Omental fat pad (tissue), 4 donors: ENCODE results near the gene RYR2. TPM values are rescaled to one million over a fixed set of nuclear protein-coding genes. Genes with fewer than 3 reads are reported as not detected.
"Not testable (repeated sequence)": the region's sequence is repeated elsewhere in the genome, so short reads cannot be mapped to it uniquely, and the experiment has no call there.

Experiments used
- ATAC-seq: fragments of 150-250 bp; one replicate; pipeline ENCODE4 v1.9.1; 2016; ENCODE audit warnings: mild to moderate bottlenecking, moderate library complexity; ENCODE audit not compliant: low FRiP score
- DNase-seq: peaks from one replicate; pipeline ENCODE4 v3.0.0-alpha.2; 2019; ENCODE audit warnings: low spot score
- total RNA-seq, 4 donors: library from RNA; depleted of rRNA; stranded (reverse); fragments of >200 nt; gene quantifications; one replicate each; pipeline ENCODE4 v1.1.0, GENCODE V29; 2016
- TF ChIP-seq, protein P1 (sequence below), 3 donors: fragments of 450-650 bp; IDR thresholded peaks; one replicate each; pipeline ENCODE4 v1.5.1; 2016 to 2017; ENCODE audit warnings: antibody characterized with exemption in 3 of 3, mild to moderate bottlenecking in 3 of 3, moderate library complexity in 2 of 3

The RYR2 gene
- total RNA-seq, 4 donors from 2014 or later: 0.19 to 2.4 (median 1.2) TPM

DNA sequence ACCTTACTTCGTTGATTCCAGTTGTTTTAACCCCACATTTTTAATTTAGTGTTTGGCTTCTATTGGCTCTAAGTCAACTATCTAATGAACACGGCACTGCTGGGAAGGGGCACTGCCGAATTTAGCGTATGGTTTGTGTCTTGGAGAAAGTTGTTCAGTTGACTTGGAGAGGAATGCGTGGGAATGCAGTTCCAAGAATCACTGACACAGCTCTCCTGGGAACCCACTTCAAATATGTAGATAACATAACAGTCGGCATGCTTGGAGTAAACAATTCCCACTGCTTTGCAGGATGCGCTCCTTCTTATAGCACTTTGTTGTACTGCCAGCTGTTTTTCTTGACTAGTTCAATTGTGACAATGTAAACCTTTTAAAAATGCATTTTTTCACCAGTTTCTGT, 104.3 kb downstream of the RYR2 start:
- ATAC-seq: peak; percentile 75
- no peak for DNase-seq
- TF ChIP-seq, protein P1, sequence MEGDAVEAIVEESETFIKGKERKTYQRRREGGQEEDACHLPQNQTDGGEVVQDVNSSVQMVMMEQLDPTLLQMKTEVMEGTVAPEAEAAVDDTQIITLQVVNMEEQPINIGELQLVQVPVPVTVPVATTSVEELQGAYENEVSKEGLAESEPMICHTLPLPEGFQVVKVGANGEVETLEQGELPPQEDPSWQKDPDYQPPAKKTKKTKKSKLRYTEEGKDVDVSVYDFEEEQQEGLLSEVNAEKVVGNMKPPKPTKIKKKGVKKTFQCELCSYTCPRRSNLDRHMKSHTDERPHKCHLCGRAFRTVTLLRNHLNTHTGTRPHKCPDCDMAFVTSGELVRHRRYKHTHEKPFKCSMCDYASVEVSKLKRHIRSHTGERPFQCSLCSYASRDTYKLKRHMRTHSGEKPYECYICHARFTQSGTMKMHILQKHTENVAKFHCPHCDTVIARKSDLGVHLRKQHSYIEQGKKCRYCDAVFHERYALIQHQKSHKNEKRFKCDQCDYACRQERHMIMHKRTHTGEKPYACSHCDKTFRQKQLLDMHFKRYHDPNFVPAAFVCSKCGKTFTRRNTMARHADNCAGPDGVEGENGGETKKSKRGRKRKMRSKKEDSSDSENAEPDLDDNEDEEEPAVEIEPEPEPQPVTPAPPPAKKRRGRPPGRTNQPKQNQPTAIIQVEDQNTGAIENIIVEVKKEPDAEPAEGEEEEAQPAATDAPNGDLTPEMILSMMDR (IDR thresholded peaks at IDR 0.05): no peak

DNA sequence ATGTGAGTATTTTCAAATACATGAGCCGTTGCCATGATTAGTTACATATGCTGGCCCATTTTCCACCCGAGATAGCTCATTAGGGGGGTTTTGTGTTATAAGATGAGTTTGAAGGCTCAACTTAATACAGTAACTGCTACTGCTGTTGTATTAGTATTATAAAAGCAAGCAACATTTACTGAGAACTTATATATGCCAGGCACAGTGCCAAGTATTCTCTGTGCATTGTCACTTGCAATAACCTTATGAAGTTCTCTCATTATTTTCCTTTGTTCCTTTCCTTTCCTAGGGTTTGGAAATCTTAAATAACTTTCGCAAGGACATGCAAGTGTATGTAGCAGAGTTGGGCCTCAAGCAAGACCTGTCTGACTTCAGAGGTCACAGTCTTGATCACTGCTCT, 107.9 kb downstream of the RYR2 start:
- TF ChIP-seq, protein P1 (IDR thresholded peaks at IDR 0.05): no peak
- DNase-seq (no peak), ATAC-seq (no peak)

DNA sequence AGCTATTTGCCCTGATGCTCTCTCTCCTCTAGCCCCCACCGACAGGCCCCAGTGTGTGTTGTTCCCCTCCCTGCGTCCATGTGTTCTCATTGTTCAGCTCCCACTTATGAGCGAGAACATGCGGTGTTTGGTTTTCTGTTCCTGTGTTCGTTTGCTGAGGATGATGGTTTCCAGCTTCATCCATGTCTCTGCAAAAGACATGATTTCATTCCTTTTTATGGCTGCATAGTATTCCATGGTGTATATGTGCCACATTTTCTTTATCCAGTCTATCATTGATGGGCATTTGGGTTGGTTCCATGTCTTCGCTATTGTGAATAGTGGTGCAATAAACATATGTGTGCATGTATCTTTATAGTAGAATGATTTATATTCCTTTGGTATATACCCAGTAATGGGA, 110.0 kb downstream of the RYR2 start:
- not testable (repeated sequence) for ATAC-seq

DNA sequence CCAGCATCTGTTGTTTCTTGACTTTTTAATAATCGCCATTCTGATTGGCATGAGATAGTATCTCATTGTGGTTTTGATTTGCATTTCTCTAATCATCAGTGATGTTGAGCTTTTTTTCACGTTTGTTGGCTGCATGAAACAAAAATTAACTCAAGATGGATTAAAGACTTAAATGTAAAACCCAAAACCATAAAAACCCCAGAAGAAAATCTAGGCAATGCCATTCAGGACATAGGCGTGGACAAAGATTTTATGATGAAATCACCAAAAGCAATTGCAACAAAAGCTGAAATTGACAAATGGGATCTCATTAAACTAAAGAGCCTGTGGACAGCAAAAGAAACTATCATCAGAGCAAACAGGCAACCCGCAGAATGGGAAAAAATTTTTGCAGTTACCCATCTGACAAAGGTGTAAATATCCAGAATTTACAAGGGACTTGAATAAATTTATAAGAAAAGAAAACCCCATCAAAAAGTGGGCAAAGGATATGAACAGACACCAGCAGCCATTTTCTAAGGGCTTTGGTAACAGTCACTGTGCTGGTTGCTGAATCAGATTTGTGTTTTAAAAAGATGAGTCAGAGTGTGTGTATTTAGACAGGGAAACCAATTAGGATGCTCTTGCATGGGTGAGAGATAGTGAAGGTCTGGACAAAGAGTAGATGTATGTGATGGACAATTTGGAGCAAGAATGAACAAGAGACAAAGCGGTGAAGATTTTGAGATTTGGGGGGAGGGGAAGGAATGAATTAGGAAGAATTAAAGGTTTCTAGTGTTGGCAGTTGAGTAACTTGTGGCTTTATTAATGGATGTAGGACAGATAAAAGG, 110.7 kb downstream of the RYR2 start:
- TF ChIP-seq, protein P1 (IDR thresholded peaks at IDR 0.05): no peak

More for the DNA sequence above, 110.0 kb downstream of the RYR2 start:
- DNase-seq: not testable (repeated sequence)

DNA sequence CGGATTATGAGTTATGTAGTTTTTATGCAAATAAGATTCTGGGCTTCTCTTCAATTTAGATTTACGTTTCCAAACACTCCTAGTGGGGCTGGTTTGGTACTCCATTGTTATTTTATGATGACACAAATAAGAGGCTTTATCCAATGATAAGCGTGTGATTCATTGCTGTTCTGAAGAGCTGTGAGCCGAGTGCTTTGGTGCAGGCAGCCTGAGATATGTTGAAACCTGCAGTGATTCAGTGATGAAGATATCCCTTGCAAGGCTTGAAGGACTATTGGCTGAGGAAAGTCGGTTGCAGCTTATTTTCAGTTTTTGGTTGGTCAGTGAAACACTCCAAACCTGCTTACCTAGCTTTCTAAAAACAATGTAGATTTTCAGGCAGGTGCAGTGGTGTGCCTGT, 112.2 kb downstream of the RYR2 start:
- TF ChIP-seq, protein P1 (IDR thresholded peaks at IDR 0.05): no peak
- ATAC-seq (peak; percentile 95), DNase-seq (no peak)

More for the DNA sequence above, 110.7 kb downstream of the RYR2 start:
- DNase-seq (no peak), ATAC-seq (no peak)

DNA sequence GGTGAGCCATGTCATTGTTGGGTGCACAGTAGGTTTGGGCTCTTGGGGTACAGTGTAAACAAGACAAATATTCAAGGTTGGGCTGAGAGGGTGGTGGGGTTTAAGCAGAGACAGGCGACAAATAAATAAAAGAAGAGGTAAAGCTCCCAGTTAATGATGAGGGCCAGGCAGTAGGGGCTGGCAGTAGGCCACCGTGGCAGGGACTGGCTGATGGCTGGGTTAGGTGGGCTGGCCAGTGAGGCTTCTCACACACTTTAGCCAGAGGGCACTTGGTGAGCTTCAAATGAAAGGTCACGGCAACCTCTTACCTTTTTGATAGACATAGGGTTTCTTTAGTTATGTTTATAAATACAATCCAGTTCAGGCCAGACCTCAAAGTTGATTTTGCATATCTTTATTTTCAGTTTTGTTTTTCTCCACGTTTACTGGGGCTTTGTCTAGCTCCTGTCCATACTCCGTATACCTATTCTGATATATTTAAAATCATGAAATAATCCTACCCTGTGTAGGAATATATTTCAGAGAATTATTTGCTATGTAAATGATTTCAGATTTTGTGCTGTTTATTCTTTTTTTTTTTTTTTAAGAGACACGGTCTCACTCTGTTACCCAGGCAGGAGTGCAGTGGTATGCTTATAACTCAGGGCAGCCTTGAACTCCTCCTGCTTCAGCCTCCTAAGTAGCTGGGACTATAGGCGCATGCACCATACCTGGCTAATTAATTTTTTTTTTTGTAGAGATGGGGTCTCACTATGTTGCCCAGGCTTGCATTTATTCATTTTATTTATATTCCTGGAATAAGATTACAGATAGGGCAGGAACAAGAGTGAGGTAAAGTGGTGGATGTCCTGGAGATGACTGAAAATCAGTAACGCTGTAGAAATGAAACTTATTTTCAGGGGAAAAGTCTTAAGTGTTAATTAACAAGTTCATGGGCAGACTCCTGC, 122.7 kb downstream of the RYR2 start:
- TF ChIP-seq, protein P1 (IDR thresholded peaks at IDR 0.05): no peak
- no peak for DNase-seq
- no peak for ATAC-seq

DNA sequence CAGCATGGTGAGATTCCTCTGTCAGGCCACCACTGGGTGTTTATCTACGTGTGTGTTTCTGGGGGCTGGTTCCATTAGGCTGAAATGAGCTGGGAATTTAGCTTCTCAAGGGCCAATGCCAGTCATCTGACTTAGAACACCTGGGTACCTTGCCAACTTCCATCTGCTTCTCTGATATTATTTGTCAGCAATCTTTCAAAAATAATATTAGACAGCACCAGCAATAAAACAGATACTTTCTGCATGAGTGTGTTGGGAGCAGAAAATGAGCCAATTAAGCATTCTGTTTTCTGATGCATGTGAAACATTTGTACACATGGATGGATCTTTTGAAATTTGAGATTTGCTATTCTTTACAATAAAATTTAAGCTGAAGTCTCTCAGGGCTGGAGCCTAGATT, 124.1 kb downstream of the RYR2 start:
- ATAC-seq (no peak), DNase-seq (no peak)
- TF ChIP-seq, protein P1 (IDR thresholded peaks at IDR 0.05): no peak
